GM18526 (cell line): Measurements from ENCODE around the gene KAZN.

Experiments used
- POLR2A ChIP-seq: IDR thresholded peaks from 3 replicates; pipeline ENCODE4 v1.6.1; 2011; ENCODE audit not compliant: insufficient read length; ENCODE audit errors: extremely low read depth

The KAZN gene

DNA sequence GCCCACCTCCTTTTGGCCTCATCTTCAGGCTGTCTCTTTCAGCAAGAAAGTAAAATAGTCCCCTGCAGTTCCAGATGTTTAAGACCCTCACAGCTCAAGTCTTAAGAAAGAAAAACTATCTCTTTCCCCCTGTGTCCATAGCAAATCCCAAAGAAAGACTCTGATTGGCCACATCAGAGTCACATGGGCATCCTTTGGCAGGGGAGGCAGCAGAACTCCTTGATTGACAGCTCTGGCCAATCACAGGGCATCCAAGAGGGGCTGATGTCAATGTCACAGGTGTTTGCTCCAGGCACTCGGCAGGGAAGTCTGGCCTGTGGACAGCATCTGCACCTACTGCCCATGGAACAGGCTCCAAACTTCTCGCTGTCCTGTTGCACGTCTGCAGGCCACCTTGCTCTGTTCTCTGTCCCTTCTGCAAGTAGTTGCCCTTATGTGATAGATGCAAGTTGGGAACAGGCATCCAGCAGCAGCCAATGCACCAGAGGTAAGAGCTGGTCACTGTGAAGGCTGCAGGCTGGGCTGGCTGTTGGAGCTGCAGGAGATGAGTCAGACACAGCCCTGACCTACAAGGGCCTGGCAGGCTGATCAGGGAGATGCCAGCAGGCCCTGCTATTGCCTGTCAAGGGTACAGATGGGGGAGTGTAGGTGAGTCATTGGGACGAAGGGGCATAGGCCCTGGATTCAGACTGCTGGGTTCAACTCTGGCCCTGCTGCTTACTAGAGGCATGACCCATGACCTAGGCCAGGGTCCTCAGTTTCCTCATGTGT is 458.2 kb downstream of the KAZN start:
- no peak for TF ChIP-seq POLR2A

DNA sequence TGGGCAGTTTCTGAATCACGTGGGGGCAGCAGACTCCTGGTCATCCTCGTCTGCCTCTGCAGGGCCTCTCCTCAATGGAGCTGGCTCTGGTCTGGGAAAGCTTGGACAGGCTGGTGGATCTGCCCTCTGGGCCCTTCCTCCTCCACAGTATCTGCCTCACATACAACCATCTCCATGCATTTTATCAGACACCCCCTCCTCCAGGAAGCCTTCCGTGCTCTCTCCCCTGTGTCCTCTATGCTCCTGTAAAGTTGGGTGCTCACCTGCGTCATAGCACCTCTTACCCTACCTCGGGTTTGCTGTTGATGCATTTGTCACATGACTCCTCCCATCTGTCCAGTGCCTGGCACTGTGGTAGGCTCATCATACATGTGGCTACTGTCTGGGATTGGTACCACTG is 459.3 kb downstream of the KAZN start:
- TF ChIP-seq POLR2A, result no peak

DNA sequence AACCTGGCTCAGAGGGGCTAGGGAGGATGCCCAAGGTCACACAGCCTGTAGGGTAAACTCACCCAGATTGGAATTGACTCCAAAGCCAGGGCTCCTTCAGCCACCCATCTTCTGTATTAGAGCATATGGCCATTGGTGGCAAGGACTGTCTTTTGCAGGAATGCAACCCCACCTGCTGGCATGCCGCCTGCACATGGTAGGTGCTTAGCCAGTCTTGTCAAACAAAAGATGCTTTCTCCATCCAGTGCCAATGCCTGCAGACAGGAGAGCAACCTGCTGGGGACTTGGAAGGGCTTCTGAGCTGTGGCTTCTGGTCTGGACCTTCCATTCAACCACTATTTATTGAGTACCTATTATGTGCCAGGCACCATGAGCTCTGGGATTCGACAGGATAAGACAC is 459.8 kb downstream of the KAZN start:
- TF ChIP-seq POLR2A, result no peak

DNA sequence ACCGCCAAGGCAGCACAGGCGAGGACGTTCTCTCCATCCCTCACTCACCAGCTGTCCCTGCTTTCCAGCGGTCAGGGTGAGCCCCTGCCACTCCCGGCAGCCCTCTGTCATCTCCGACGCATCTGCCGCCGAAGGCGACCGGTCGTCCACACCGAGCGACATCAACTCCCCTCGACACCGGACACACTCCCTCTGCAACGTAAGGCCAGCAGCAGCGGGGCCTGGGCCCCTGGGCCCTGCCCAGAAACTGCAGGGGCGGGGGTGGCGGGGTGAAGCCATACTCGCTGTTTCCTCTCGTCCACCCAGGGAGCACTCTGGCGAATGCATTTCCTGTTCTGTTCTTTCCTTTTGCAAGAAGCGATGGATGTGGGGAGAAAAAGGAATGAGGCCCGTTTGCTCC is 461.6 kb downstream of the KAZN start:
- no peak for TF ChIP-seq POLR2A

DNA sequence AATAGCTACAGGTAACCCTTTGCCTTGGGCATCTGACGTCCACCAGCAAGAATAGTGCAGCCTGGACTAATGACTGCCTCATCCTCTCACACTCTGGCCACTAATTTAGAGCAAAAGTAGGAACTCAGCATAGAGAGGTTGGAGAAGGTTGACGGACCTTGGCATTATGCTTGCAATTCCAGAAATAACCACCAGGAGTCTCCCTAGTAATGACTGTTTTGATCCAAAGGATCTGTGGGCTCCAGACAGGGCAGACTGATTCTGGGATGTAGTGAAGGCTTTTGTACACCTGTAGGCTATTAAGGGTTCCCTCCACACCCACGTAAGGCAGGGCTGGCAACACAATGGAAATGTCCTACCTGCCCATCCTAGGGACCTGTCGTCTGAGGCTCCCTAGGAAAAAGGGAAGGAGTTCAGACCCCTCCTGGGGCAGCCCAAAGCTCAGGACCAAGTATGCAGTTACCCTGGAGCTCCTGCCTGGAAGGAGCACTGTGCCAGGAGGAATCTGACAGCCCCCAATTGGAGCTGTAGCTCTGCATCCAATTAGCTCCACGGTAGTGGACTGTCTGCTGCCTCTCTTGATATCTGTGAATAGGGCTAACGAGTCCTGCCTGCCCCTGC is 464.1 kb downstream of the KAZN start:
- no peak for TF ChIP-seq POLR2A

DNA sequence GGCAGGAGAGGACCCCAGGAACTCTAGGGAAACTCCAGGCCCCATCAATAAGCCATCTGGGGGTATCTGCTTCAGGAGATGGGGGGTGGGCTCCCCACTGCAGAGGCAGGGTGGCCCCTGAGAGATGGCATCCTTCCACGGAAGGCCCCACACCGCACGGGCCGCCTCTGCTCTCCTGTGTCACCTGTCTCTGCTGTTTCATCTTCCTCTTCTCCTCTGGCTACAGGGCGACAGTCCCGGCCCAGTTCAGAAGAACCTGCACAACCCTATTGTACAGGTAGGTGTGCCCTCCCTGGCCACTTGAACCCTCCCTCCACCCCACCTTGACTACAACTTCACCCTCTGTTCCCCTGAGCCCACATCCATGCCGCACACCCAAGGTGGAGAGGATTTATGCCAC is 464.9 kb downstream of the KAZN start:
- TF ChIP-seq POLR2A, result no peak

DNA sequence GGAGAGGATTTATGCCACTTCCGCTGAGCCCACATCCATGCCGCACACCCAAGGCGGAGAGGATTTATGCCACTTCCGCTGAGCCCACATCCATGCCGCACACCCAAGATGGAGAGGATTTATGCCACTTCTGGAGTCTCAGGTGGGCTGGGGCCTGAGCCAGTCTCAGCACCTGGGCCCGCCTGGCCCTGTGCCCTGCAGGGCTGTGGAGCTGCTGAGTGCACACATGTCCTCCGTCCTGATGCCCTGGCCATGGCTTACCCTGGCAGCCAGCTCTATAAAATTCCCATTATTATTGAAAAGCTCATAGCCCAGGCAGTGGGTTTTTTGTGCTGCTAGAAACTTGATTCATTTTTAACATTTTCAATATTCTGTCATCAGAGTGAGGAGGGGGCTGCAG is 465.3 kb downstream of the KAZN start:
- no peak for TF ChIP-seq POLR2A

DNA sequence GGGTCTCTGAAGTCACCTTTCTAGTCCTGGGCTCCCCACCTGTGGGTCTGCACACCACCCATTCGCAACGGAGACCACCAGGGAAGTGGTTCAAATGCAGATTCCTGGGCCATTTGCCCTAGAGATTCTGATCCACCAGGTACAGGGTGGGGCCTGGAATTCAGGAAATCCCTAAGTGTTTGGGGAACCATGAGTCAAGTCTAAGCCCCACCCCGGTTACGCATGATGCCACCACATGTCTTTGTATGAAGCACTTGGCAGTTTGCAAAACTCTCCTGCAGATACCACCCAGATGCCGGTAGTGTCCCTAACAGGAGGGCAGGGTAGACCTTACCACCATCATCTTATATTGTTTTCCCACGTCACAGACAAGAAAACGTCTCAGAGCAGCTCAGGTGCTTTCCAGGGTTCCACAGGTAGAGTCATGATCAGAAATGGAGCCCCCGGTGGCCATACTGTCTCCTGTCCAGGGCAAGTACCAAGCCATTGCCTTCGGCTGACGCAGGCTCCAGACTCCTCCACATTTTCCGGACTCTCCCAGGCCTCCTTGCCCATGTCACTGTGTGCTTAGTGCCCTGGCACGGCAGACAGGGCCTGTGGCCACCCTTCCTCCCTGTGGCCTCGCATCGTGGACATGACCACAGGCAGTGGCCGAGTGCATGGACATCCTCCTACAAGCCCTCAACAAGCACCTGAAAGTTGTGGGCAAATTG is 465.9 kb downstream of the KAZN start:
- TF ChIP-seq POLR2A, result no peak

DNA sequence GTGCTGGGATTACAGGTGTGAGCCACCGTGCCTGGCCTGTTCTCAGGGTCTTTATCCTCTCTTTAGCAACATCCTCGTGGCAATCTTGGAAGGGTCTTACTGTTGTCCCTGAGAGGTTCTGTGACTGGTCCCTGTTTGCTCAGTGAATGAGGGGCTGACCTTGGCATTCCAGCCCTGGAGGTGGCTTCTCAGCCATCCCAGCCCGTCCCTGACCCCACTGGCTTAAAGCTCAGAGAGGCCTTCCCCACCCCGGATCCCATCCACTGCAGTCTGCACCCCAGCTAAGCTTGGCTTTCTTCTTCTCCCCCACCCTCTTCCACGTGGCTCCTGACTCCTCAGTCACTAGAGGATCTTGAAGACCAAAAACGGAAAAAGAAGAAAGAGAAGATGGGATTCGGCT is 466.8 kb downstream of the KAZN start:
- no peak for TF ChIP-seq POLR2A

DNA sequence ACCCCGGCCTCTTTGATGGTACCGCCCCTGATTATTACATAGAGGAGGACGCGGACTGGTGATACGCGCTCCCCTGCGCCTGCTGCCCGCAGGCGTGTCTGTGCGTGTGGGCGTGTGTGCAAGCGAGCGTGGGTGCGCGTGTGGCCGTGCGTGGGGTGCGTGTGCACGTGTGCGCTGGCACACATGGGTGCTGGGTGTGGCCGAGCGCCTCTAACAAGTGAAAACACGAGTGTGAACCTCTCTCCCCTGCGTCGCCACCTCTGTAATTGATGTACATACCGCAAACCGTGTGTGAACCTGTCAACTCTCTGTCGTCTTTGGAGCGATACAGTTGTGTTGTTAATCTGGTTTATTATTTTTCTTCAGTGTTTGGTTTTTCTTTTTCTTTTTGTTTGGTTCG is 467.3 kb downstream of the KAZN start:
- TF ChIP-seq POLR2A, result no peak

DNA sequence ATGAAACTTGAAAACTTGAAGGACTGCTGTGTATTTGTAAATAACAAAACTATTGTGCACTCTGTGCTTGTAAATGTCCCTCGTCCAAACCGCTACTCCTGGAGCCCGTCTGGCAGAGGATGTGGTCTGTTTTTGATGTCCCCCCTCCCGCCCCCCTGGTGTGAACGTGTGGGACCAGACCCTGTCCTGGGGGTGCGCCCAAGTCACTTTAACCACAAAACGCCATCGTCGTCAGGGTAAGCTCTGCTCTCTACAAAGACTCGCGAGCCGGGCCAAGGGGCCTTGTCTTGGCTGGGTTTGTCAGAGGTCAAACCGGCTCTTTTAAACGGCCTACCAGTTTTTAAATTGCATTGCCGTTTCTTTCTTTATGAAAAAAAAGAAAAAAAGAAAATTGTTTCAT is 467.7 kb downstream of the KAZN start:
- no peak for TF ChIP-seq POLR2A

DNA sequence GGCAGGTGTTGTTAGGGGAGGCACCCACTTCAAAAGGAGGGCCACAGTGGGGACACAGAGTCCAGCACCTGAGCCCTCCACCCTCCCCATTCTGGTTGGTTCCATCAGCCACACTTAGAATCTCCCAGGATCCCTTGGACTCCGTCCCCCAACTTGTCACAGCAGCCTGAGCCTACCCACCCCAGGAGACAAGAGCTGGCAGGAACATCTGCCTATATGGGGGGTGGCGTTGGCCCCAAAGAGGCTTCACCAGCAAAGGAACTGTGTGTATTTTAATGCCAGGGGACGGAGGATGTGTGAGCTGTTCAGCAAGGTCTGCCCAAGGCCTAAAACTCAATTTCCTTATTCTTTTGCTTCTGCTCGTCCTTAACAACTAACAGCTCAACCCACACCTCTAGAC is 468.7 kb downstream of the KAZN start:
- no peak for TF ChIP-seq POLR2A

DNA sequence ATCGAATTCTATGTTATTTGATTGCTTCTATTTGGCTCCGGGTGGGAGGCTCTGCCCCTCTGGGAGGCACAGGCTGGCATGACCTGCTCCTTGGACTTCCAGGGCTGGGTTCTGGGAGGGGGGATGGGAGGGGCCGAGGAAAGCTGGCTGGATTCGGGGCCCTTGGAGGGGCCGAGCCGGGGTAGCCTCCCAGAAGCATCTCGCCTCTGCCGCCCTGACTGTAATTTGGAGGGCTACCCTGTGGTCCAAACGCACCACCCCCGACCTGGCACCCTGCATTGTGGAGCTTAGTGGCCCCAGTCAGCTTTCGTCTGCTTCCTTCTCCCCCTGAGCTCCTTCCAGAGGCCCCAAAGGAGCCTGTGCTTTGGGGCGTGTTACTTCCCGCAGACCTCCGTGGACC is 469.7 kb downstream of the KAZN start:
- no peak for TF ChIP-seq POLR2A

DNA sequence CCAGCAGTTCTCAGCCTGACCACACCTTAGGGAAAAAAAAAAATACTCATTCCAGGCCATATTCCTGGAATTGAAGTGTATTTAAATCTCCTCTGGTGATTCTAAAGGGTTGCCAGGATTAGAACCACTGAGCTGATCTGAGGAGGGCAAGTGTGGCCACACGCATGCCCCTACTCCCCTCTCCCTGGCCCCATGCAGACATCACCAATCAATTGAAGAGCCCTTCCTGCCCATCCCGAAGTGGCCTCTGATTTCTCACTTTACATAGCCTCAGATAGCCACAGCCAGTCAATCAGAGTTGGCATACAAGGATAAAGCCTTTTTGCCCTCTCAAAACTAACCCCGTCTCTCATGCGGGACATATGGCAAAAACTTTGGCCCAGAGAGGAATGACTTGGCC is 470.5 kb downstream of the KAZN start:
- TF ChIP-seq POLR2A, result no peak

DNA sequence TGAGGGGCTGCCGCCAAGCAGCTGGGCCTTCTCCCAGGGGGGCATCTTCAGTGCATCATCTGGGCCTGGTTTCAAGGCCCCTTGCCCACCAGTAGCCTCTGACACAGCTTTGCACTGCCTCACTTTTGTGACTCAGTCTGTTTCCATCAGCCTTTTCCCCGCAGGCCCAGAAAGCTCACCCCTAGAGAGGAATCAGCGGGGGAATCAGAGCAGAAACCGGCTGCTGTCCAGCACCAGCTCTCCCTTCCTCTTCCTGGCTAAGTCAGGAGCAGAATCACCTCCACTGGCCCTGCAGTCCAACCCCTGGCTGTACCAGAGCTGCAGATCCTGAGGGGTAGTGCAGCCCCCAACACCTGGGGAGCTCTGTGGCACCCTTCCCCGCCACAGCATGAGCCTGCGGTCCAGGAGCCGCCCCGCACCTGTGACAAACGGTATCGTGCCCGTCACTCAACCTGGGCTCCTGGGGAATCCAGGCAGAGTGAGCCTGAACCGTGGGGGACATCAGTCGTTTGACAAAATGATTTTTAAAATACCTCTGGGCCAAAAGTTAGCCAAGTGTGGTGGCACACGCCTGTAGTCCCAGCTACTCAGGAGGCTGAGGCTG is 471.8 kb downstream of the KAZN start:
- TF ChIP-seq POLR2A, result no peak

DNA sequence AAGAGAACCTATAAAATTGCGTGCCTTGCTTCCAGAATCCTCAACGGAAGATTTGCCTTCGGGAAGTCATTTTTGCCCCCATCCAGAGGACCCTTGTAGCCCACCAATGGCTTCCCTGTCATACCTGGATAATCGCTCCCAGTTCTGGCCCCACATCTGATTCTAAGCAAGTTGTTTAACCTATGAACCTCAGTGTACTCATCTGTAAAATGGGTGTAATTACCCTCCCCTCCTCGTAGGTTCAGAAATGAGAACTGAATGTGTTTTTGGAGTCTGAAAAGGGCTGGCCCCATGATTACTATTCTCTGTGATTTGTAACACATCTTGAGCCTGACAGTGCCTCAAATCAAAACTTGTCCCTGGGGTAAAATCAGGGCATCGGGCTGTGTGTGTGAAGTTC is 473.5 kb downstream of the KAZN start:
- TF ChIP-seq POLR2A, result no peak

DNA sequence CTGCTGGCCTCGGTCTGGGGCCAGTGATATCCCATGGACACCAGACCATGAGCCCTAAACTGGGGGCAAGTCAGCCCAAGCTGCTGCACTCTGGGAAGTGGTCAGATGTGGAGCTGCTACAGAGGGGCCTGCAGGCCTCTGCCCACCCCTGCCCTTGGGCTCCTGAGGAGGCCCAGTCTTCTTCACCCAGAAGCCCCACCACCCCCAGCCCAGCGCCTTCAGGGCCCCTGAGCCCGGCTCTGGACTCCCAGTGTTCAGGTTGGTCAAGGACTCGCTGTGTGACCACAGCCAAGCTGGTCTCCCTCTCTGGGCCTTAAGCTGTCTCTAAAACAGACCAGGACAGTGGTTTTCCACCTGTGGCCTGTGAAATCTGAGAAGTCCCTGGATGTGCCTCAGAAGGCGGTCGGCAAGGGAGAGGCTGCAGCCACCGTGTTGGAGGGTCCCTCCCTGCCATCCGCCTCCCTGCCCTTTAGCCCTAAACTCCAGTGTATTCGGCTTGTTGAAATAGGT is 475.4 kb downstream of the KAZN start:
- TF ChIP-seq POLR2A, result no peak
